PFSK-1 (cell line): ENCODE measurements around the gene CSTF2.

ENCODE experiments used
- POLR2AphosphoS5 ChIP-seq: IDR thresholded peaks from 2 replicates; pipeline ENCODE4 v1.6.1; 2012; ENCODE audit warnings: low read depth, mild to moderate bottlenecking, control low read depth, low read length, moderate library complexity
- REST ChIP-seq, 2 experiments: IDR thresholded peaks; 2 replicates each; pipeline versions ENCODE4 v1.6.1 to v1.8.0; 2011 to 2012; ENCODE audit warnings: low read depth in 2 of 2, low read length in 2 of 2, control low read depth in 1 of 2, inconsistent platforms in 1 of 2, mild to moderate bottlenecking in 1 of 2, moderate library complexity in 1 of 2; ENCODE audit not compliant: insufficient read depth in 1 of 2
- SIN3A ChIP-seq: IDR thresholded peaks from 2 replicates; pipeline ENCODE4 v1.6.1; 2012; ENCODE audit warnings: mild to moderate bottlenecking, low read length, moderate library complexity, borderline replicate concordance; ENCODE audit not compliant: insufficient read depth
- TAF1 ChIP-seq: IDR thresholded peaks from 2 replicates; pipeline ENCODE4 v1.6.1; 2012; ENCODE audit warnings: low read length, control low read depth, borderline replicate concordance; ENCODE audit not compliant: insufficient read depth

- TF ChIP-seq REST (IDR thresholded peaks at IDR 0.05; ENCODE audit: insufficient read depth in 1 of 2, low read depth in 2 of 2, low read length in 2 of 2) (no peak), POLR2AphosphoS5 (no peak), TAF1 (no peak), SIN3A (no peak)
Measured at GRCh38 chrX:100817340-100817739, 2.9 kb upstream of the CSTF2 start.
